GM10266 (cell line): ENCODE measurements around the gene DCDC1.

ENCODE experiments used
- DNase-seq: peaks from one replicate; pipeline ENCODE4 v3.0.0; 2012; ENCODE audit errors: extremely low spot score
- CTCF ChIP-seq: IDR thresholded peaks from 2 replicates; pipeline ENCODE4 v1.5.1; 2012; ENCODE audit warnings: mild to moderate bottlenecking, low read depth; ENCODE audit not compliant: control insufficient read depth, insufficient read depth; ENCODE audit errors: missing control alignments

DCDC1 gene

GRCh38 chr11:31132531-31133421 lies 236.8 kb downstream of the DCDC1 start:
- DNase-seq, result no peak
- no peak for TF ChIP-seq CTCF

DNA sequence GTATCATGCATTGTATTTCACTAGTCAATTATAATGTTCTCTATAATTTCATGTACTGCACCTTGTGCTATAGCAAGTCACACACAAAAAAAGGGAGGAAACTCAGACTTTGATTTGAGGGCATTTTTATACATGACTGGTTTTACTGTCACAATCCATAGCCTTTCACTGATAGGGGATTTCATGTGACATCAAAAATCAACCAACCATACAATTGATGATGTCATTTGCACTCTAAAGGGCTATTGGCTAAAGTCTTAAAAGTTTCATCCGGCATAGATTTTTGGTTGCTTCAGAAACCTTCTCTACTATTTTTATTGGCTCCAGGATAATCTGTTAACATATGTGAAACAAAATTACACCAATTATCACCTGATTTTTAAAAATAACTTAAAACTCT lies 237.8 kb downstream of the DCDC1 start:
- no peak for TF ChIP-seq CTCF

DNA sequence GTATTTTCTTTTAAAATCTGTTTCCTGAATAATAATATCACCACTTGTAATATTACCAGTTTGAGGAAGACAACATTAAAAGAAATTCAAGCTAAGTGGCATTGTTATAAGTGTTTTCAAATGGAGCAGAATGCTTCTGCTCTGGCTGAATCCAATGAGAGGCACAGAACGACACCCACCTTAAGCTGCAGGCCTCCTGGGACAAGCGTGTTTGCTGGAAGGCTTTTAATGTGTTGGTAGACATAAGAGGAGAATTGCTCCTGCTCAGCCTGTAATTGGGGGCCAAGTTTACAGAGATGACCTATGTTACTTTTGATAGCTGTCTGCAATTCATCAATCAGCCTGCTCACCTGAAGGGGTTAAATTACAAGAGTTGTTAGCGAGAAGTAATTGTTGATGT lies 242.2 kb downstream of the DCDC1 start:
- no peak for TF ChIP-seq CTCF
- no peak for DNase-seq

More for the DNA sequence above, 237.8 kb downstream of the DCDC1 start:
- no peak for DNase-seq

- DNase-seq, result no peak
- TF ChIP-seq CTCF, result no peak
These were observed 249.1 kb downstream of the DCDC1 start for GRCh38 chr11:31120428-31120827.

GRCh38 chr11:31118566-31118965 lies 251.0 kb downstream of the DCDC1 start:
- DNase-seq, result no peak
- TF ChIP-seq CTCF, result no peak

GRCh38 chr11:31117038-31117437 lies 252.5 kb downstream of the DCDC1 start:
- DNase-seq, result no peak
- no peak for TF ChIP-seq CTCF

- no peak for DNase-seq
- TF ChIP-seq CTCF, result no peak
These were observed 255.1 kb downstream of the DCDC1 start for GRCh38 chr11:31114442-31114841.
